Activated CD4-positive, alpha-beta T cell treated with anti-CD3 and anti-CD28 coated beads, Interleukin-2, Interleukin-4, amounts not matched to agents 100 ng/mL and 50 ng/mL, durations not matched to agents 16 hours and 8 hours (primary cell): Measurements from ENCODE around the gene FAM107B.
"Not testable (repeated sequence)": the region's sequence is repeated elsewhere in the genome, so short reads cannot be mapped to it uniquely, and the experiment has no call there.

Experiments used
- DNase-seq: peaks from one replicate; pipeline ENCODE4 v3.0.0-alpha.2; 2020; ENCODE audit warnings: low spot score

FAM107B gene

DNA sequence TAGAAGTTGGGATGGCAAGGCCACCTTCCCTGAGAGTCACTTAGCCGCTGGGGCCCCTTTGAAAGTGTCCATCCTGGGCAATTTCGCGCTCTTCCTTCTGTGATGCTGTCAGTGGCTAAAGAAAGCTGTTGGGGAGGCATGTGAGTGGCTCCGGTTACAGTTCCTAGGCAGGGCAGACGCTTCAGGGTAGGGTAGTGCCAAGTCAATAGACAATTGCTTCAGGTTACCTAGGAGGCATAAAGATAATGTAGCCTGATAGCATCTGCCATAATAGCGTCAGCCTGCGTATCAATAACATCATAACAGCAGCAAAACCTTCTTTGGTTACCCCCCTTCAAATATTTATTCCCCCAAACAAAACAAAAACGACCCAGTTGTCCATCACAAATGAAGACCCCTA, at the start of gene FAM107B:
TSS of gene FAM107B (minus strand) at position 101 of the 400 bp plus-strand sequence. CDS start 234 bp downstream, outside the sequence.
- DNase-seq, result no peak

DNA sequence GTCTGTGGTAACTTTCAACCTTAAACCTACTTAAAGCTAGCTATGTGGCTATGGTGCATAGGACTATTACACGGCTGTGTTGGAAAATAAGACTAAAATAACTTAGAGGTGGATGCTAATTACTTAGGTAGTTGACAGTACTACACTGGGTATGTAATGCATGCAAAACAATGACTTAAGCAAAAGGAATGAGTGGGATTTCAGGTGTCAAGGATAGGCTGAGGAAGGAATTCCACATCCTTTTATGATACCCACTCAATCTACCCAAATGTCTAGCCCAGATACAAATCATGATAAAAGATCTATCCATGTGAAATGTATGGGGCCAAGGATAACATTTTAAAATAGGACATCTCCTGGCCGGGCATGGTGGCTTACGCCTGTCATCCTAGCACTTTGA, 49.3 kb upstream of the FAM107B start:
- no peak for DNase-seq

DNA sequence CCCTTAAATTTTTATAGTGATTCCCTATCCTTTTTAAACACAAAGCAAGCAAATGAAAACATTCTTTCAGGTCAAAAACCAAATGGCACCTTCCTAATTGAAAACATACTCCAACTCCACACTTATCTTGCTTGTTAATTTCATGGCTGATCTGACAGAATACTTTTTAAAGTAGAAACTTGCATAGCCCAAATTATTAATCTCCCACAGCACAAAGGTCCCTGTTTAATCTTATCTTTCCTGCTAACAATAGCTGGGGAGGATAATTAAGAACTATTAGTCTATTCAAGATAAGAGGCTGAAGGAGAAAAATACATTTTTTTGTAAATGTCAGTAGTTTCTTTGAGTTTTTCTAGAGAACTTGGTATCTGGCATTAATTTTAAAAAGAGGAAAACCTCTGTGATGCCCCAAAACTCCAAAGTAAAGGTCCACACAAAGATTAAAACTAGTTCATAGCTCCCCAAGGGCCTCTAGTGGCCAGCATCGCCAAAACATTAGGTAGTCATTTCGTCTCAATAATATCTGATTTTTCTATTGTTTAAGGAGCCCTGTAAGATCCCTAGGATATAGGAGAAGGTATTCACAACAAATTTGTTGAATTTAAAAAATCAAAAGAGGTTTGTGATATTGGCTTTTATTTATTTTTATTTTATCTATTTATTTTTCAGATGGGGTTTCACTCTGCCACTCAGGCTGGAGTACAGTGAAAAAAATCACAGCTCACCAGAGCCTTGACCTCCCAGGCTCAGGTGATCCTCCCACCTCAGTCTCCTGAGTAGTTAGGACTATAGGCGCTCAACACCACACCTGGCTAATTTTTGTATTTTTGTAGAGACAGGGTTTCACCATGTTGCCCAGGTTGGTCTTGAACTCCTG, 48.4 kb upstream of the FAM107B start:
- peak; percentile 41 for DNase-seq

DNA sequence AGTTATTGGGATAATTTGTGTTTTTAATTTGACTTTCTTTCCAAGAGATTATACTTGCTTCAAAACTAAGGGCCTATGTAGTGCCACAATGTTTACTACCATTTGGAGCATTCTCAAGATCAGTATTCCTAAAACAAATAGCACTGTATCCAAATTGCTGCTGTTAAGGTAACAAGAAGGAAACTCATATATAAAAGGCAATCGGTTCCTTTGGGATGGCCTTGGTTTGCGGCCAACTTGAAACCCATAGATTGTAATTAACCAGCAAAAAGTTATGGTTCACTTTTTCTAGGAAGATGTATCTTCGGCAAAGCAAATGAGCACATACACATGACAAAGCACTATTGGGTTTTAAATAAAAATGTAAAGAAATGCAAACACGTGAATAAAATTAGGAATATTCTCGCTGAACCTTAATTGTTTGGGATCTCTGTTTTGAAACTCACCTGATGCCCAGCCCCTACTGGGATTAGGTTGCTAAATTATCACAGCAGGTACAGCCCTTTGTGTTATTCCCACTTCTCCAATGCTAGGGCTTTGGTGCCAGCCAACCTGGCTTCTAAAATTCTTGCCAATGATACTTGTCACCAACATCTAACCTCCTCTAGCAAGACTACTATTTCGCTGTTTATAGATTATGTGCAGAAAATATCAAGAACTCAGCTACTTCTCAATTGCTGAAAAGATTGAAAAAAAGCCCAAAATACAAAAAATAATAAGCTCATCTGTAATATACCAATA, 47.1 kb upstream of the FAM107B start:
- no peak for DNase-seq

DNA sequence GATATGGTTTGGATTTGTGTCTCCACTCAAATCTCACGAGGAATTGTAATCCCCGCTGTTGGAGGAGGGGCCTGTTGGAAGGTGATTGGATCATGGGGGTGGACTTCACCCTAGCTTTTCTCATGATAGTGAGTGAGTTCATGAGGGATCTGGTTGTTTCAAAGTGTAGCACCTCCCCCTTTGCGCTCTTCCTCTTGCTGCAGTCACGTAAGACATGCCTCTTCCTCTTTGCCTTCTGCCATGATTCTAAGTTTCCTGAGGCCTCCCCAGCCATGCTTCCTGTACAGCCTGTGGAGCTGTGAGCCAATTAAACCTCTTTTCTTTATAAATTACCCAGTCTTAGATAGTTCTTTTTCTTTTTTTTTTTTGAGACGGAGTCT, 46.1 kb upstream of the FAM107B start:
- DNase-seq, result no peak

DNA sequence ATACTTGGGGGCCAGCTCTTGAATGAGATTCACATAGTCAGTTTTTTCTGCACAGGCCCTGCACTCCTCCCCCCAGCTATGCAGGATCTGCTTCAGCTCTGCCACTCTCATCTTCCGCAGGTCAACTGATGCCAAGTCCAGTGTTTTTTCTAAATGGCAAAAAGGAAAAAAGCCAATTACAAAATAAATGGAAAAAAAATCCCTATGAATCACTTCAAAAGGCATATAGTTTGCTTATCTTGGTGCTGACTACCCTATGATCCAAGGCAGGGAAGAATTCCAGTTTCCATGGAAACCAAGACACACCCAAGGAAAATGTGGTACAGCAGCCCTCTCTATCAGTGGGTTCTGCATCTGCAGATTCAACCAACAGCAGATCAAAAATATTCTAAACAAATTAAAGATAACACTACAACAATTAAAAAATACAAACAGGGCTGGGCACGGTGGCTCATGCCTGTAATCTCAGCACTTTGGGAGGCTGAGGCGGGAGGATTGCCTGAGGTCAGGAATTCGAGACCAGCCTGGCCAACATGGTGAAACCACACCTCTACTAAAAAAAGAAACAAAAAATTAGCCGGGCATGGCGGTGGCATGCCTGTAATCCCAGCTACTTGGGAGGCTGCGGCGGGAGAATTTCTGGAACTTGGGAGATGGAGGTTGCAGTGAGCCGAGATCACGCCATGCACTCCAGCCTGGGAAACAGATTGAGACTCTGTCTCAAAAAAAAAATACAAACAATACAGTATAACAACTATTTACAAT, 45.5 kb upstream of the FAM107B start:
- no peak for DNase-seq

DNA sequence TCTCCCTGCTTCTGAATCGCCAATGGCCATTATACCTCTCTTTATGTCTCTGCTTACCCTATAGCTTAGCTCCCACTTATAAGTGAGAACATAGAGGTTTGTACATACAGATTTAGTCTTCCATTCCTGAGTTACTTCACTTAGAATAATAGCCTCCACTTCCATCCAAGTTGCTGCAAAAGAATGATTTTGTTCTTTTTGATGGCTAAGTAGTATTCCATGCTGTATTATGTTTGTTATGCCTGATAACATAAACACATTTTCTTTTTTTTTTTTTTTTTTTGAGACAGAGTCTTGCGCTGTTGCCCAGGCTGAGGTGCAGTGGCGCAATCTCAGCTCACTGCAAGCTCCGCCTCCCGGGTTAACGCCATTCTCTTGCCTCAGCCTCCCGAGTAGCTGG, 42.0 kb upstream of the FAM107B start:
- DNase-seq, result not testable (repeated sequence)

DNA sequence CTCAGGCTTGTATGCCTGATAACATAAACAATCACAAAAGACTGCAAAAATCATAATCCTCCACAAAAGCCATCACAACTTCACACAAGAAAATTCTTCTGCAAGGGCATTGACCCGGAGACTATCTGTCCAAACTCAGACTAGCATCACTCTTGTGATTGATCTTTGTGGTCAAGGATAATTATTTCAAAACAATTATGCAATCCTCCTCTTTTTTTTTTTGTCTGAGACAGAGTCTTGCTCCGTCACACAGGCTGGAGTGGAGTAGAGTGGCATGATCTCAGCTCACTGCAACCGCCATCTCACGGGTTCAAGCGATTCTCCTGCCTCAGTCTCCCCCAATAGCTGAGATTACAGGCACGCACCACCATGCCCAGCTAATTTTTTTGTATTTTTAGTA, 41.0 kb upstream of the FAM107B start:
- no peak for DNase-seq

DNA sequence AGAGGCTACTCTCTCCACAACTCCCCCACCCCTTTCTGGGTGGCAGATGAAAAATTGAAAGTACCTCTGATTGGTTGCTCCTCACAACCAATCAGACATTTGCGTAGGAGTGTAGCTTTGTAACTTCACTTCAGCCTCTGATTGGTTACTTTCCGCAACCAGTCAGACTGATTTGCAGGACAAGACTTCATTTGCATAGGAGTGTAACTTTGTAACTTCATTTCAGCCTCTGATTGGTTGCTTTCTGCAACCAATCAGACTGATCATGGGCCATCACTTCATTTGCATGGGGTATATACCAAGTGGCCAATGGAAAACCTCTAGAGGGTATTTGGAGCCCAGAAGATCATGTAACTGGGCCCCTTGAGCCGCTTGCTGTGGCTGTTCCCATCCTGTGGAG, 37.6 kb upstream of the FAM107B start:
- peak; percentile 19 for DNase-seq

DNA sequence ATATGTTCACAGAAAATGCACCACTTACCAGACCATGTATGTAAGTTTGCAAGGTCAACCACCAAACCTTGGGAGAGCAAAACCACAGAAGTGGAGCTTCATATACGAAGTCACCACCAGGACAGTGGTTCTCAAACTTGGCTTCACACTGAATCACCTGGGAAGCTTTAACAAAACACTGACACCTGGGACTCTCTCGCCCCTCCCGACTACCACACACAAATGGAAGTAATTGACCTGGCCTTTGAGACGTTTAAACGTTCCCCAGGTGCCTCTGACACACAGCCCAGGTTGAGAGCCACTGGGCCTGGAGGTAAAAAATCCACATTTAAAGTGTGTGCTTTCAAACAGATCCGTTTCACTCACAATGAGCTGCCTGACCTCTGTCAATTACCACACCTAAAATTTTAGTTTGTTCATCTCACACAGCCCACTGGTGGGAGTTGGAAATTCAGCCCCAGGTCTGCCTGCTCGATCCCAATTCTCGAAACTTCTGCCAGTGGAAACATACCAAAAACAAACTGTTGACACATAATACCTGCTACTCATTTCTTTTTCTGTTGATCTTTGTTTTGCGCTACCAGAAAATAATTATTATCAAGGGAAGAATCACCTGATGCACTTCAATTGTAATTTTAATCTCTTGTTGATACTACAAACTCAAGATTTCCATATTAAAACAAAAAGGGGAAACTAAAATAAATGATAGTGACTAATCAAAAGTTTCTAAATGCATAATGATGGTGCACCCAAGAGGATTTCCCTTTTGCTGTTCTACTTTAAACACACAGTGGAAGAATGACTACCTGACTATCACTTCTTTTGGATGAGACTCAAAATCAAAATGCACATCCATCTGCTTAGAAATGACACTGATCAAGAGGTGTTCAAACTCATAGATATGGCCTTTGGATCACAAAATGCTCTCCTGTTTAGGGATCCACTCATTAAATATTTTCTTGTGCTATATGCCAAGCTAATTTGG, 36.6 kb upstream of the FAM107B start:
- no peak for DNase-seq

DNA sequence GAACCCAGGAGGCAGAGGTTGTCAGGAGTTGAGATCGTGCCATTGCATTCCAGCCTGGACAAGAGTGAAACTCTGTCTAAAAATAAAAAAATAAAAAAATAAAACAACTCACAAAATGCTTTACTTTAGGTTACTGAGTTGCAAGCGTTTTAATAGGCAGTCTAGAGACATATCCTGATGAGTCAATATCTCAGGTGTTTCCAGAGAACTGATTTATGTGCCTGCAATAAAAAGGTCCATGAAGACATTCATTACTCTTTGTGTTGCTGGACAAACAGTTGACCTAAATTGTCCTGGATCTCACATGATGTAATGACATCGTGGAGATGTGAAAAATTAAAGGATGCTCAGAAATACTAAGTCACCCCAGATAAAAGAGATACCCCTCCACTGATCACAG, 31.6 kb upstream of the FAM107B start:
- no peak for DNase-seq

DNA sequence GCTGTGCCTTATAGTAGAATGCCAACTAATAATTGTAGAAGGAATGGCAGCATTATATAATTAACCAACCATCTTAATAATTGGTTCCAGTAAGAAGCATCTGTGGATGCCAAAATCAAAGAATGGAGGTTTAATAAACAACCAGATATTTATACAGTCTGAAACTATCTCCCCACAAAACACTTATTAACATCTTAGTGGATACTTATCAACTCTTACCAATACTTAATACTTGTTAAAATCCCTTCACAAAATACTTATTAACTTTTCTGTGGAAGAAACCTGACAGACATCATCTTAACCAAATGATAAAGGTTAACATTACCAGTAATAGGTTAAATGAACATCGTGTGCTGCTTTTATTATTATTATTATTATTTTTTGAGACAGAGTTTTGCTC, 29.1 kb upstream of the FAM107B start:
- no peak for DNase-seq

DNA sequence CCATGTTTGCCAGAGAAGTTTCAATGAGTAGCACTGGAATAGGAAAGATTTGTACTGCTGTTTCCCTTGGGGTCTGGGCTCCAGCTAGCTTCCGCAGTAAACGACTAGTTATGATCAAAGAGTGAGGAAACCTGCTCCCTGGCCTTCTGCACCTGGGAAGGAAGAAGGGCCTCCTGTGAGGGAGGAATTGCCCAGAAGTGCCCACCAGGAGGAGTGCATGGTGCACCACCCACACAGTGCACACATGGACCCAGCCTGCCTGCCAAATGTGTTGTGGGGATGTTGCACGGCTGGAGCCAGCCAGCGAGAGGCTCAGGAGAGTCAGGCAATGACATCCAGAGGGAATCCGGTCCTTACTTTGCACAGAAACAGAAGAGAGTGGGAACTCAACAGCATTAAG, 27.0 kb upstream of the FAM107B start:
- no peak for DNase-seq

DNA sequence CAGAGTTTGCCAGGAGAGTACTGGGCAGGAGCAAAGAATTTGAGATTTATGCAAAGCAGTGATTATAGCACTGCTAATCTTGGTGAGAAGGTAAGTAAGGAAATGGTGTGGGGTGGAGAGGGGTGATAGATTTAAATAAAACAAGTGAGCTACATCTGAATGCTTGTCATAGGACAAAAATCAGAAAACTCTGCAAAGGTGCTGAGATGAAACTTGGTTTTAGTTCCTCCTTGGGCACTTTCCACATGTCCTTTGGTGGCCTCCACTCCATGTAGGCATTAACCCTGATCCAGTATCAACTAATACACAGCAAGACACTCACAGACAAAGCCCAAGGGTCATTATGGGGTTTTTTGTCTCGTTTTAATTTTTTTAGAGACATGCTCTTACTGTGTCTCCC, 25.7 kb upstream of the FAM107B start:
- no peak for DNase-seq

DNA sequence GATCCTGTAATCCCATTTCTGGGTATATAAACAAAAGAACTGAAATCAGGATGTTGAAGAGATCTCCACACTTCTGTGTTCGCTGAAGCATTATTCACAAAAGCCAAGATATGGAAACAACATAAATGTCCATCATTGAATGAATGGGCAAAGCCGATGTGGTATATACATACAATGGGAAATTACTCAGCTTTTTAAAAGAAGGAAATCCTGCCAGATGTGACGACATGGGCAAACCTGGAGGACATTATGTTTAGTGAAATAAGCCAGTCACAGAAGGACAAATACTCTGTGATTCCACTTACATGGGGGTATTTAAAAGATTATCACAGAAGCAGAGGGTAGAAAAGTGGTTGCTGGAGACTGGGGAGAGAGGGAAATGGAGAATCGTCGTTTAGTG, 23.9 kb upstream of the FAM107B start:
- DNase-seq, result no peak

DNA sequence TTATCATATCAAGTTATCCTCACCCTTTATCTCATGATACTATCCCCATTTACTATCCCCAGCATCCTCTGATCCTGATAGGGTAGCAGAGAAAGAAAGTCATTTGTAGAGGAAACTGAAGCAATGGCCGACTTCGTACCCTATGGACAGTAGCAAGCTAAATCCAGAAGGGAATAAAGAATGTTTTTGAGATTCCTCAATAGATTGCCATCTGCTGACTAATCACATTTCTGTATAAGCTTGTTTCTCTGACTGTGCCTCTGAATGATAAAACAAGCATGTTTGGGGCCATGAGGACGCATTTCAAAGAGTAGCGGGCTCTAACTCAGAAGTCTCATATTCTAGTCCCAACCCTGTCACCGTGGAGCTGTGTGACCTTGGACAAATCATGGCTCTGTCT, 13.2 kb upstream of the FAM107B start:
- DNase-seq, result no peak

DNA sequence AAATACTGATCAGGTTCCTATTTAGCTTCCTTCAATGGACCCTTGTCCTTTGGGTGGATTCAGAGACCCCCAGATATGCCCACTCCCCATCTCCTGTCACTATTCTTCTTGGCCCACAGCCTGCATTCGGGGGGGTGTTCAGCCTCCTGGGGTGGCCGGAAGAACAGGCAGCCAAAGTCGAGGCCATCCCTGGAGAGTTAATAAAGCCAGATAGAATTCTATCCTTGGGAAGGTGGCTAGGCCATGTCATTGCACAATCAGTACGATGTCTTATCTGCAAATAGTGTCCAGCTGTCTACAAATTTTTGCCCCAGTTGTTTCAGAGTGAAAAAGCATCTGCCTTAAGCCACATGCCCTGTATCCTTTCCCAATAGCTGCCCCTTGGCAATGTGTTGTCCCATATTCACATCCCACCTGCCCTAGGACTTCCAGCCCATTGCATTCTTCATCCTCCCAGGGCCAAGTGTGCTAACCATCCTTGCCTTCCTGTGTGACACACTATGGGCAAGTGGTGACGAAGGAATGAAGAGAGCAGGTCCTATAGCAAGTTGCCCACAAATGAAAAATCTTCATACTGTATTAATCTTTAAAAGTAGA, 9.9 kb upstream of the FAM107B start:
- no peak for DNase-seq

DNA sequence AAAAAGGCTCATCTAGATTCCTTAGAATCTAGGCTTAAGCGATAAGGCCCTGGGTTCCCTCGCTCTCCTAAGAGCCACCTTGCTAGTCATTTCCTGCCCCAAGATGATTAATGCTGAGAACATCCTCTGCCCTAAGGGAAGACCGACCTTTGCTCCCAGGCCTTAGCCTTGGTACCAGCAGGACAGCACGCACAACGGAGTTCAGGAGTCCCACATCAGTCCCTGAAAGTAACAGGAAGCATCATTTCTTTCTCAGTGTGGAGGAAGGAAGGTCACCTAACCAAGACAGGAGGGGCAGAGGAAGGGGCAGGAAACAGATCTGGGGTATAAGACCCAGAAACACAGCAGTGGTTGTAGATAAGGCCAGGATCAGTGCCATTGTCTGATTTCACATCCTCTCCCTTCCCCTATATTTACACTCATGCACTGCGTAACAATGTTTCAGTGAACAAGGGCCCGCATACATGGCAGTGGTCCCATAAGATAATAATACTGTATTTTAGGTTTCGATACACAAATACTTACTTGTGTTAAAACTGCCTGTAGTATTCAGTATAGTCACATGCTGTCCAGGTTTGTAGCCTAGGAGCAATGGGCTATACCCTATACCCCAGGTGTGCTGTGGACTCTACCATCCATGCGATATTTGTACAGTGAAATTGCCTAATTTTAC, 8.1 kb upstream of the FAM107B start:
- peak; percentile 8 for DNase-seq

DNA sequence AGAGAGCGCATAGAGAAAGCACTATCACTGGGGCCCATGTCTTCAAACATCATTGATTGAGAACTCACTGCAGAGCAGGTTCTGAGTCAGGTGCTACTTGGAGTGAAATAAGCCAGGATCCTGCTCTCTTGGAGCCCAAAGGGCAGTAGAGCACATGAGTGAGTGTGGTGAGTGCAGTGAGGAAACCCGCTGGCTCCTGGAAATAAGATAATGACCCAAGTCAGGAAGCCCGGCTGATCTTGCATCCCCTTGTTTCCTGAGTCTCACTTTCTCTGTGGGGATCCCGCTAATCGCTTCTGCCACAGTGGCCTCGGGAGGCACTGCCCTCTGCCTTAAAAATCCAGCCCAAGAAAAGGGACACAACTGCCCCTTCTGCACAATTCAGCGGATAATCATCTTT, 7.1 kb upstream of the FAM107B start:
- DNase-seq, result no peak

DNA sequence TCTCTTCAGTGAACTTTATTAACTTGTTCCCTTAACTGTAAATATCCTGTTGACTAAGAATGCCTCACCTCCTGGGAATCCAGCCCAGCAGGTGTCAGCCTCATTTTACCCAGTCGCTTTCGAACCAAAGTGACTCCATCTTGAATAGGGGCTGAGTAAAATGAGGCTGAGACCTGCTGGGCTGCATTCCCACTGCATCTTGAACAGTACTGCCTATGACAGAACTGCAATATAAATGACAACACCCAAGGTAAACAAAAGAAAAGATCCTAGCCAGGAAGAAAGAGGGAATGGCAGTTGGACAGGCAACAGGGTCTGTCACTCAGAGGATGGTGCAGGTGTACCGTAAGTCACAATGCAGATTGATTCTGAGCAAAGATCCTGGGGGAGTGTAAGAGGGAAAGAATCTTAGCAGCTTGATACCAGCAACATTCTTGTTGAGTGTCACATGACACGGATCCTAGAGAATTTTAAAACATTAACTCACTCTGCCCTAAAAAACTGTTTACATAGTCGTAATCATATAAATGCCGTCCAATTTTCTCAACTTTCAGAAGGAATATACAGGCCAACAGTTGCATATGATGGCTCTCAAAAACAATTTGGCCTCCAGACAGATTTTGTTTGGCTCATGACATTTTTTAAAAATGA, 4.4 kb upstream of the FAM107B start:
- DNase-seq, result no peak
